Panc1 (cell line): ENCODE results near the gene TGIF2. TPM values are rescaled to one million over a fixed set of nuclear protein-coding genes. Genes with fewer than 3 reads are reported as not detected.
A peak's percentile ranks its signal among the peaks of the same experiment; 100 is the strongest.

Experiments
- ATAC-seq: fragments of 200-7000 bp; cut with Tn5 transposase; 2 replicates; pipeline ENCODE4 v1.9.1; 2020; ENCODE audit warnings: mild to moderate bottlenecking, moderate library complexity
- BruUV-seq: library from RNA; stranded (reverse); fragments of 400-500 nt; replicated peaks from 2 replicates; lab custom pipeline; 2021; lab: Mats Ljungman, UMichigan
- CTCF ChIA-PET: fragments of 300-600 bp; sonication (Branson Sonifier 250); formaldehyde crosslinking; loops from one replicate; lab custom pipeline; 2022; ENCODE audit warnings: antibody characterized with exemption; lab: Charles Lee
- POLR2A ChIA-PET: fragments of 300-600 bp; sonication (Branson Sonifier 250); formaldehyde crosslinking; loops from one replicate; lab custom pipeline; 2022; ENCODE audit warnings: antibody characterized with exemption; lab: Charles Lee
- DNase-seq: peaks from one replicate; pipeline ENCODE4 v3.0.0-alpha.2; 2010; ENCODE audit warnings: low read depth, low spot score
- H3K27ac ChIP-seq: 2 replicates; pipeline ENCODE4 v1.5.1; 2011; ENCODE audit warnings: mild to moderate bottlenecking, low read length, inconsistent platforms
- H3K27me3 ChIP-seq: fragments of 200-500 bp; sonication (Bioruptor generic); 2 replicates; pipeline ENCODE4 v1.6.0; 2014; ENCODE audit warnings: low read length, inconsistent platforms; ENCODE audit not compliant: control insufficient read depth, insufficient read depth
- H3K36me3 ChIP-seq: fragments of 200-500 bp; sonication (Bioruptor generic); 2 replicates; pipeline ENCODE4 v1.5.1; 2014; ENCODE audit warnings: inconsistent platforms, mild to moderate bottlenecking, low read length, moderate library complexity; ENCODE audit not compliant: control insufficient read depth, insufficient read depth
- H3K4me1 ChIP-seq: 2 replicates; pipeline ENCODE4 v1.5.1; 2011; ENCODE audit warnings: inconsistent platforms, mild to moderate bottlenecking, low read length, moderate library complexity; ENCODE audit not compliant: control insufficient read depth, insufficient read depth
- H3K4me3 ChIP-seq, 2 experiments: 2 replicates each; pipeline ENCODE4 v1.5.1; 2011 to 2012; ENCODE audit warnings: low read depth in 2 of 2, low read length in 2 of 2, mild to moderate bottlenecking in 2 of 2, inconsistent platforms in 1 of 2, moderate library complexity in 1 of 2
- H3K9me3 ChIP-seq: fragments of 200-500 bp; sonication (Bioruptor generic); 2 replicates; pipeline ENCODE4 v1.5.1; 2014; ENCODE audit warnings: low read depth, mild to moderate bottlenecking, inconsistent platforms, low read length, moderate library complexity; ENCODE audit not compliant: control insufficient read depth, insufficient read depth
- CTCF ChIP-seq: fragments of 450-650 bp; IDR thresholded peaks from 2 replicates; pipeline ENCODE4 v1.5.1; 2017; ENCODE audit warnings: mild to moderate bottlenecking
- POLR2AphosphoS5 ChIP-seq: IDR thresholded peaks from 2 replicates; pipeline ENCODE4 v1.6.1; 2012; ENCODE audit warnings: mild to moderate bottlenecking, low read depth, low read length, moderate library complexity
- REST ChIP-seq, 2 experiments: IDR thresholded peaks; 2 replicates each; pipeline ENCODE4 v1.6.1; 2011 to 2012; ENCODE audit warnings: low read depth in 2 of 2, control low read depth in 1 of 2, low read length in 1 of 2, mild to moderate bottlenecking in 1 of 2, moderate library complexity in 1 of 2; ENCODE audit not compliant: insufficient read depth in 1 of 2
- SIN3A ChIP-seq: IDR thresholded peaks from 2 replicates; pipeline ENCODE4 v1.6.1; 2012; ENCODE audit warnings: low read depth, mild to moderate bottlenecking, low read length, moderate library complexity, borderline replicate concordance; ENCODE audit not compliant: insufficient read depth
- TCF7L2 ChIP-seq: IDR thresholded peaks from 2 replicates; pipeline ENCODE4 v1.6.1; 2011; ENCODE audit warnings: mild to moderate bottlenecking, low read depth, low read length, inconsistent platforms
- in situ Hi-C: cut with HindIII; loops from 2 replicates; pipeline ENCODE4 v1.10.0; 2016; ENCODE audit warnings: low sequenced_read_pairs, low pct_unique_long_range_greater_than_20kb
- intact Hi-C: fragments of 100-400 bp; cut with micrococcal nuclease; formaldehyde crosslinking; loops from one replicate; pipeline ENCODE4 v1.10.0; 2022; ENCODE audit not compliant: unreplicated experiment
- total RNA-seq: library from RNA; stranded (reverse); gene quantifications from one replicate; pipeline ENCODE4 v1.2.1, GENCODE V29; 2021; ENCODE audit not compliant: unreplicated experiment

TGIF2 gene
- total RNA-seq, 1 experiment from 2014 or later = 18.0 TPM

- ChIA-PET CTCF (interaction anchor here (0.8 kb wide), 1 partner anchor 31 kb away, joined by 3 read pairs; no protein-coding TSS in a partner anchor), POLR2A (no interaction called here)
- TF ChIP-seq REST (IDR thresholded peaks at IDR 0.05; ENCODE audit: insufficient read depth in 1 of 2, low read depth in 2 of 2, low read length in 1 of 2) (no peak), POLR2AphosphoS5 (no peak), SIN3A (no peak), CTCF (no peak), TCF7L2 (no peak)
- Histone ChIP-seq H3K36me3 (no peaks in the 10 kb centered on the region), H3K4me3 (no peak overlapping the region), H3K4me1 (no peaks in the 10 kb centered on the region), H3K9me3 (no peaks in the 10 kb centered on the region), H3K27ac (no peak overlapping the region), H3K27me3 (no peaks in the 10 kb centered on the region)
- intact Hi-C loops (no loop called here), in situ Hi-C loops (no loop called here)
- ATAC-seq (no peak), DNase-seq (no peak)
- BruUV-seq = no TSS peak
Observed at GRCh38 chr20:36591281-36591680, 17.9 kb downstream of the TGIF2 start.

GRCh38 chr20:36591854-36592641, 18.7 kb downstream of the TGIF2 start:
- H3K27me3 ChIP-seq = no peaks in the 10 kb centered on the region
- no peak overlapping the region for H3K4me3 ChIP-seq
- no peaks in the 10 kb centered on the region for H3K36me3 ChIP-seq
- BruUV-seq = TSS peak; percentile 63
- ATAC-seq (no peak), DNase-seq (no peak)
- H3K4me1 ChIP-seq = no peaks in the 10 kb centered on the region
- no peak for TF ChIP-seq POLR2AphosphoS5
- no peak for TF ChIP-seq REST (IDR thresholded peaks at IDR 0.05; ENCODE audit: insufficient read depth in 1 of 2, low read depth in 2 of 2, low read length in 1 of 2)
- TF ChIP-seq TCF7L2 = no peak
- TF ChIP-seq CTCF = no peak; the same call in 1 of the 2 replicates
- TF ChIP-seq SIN3A = no peak
- in situ Hi-C loops (no loop called here), intact Hi-C loops (no loop called here)
- no peaks in the 10 kb centered on the region for H3K9me3 ChIP-seq
- POLR2A ChIA-PET = interaction anchor here (0.7 kb wide), 1 partner anchor 256 kb away, joined by 4 read pairs; no protein-coding TSS in a partner anchor
- H3K27ac ChIP-seq = no peak overlapping the region
- CTCF ChIA-PET = interaction anchor here (0.8 to 1.1 kb wide), 4 partner anchors 12 to 86 kb away, joined by 3 read pairs; no protein-coding TSS in a partner anchor
